Colon (tissue), 2 donors: Measurements from ENCODE around the gene VWA3B.
"Not testable (repeated sequence)": the region's sequence is repeated elsewhere in the genome, so short reads cannot be mapped to it uniquely, and the experiment has no call there.

Experiments
- FAIRE-seq: peaks from 2 replicates; lab custom pipeline; 2012; peaks lifted over from hg19 to GRCh38; lab: Jason Lieb, UNC
- donor health status: control.
- donor health status: control.

VWA3B gene

DNA sequence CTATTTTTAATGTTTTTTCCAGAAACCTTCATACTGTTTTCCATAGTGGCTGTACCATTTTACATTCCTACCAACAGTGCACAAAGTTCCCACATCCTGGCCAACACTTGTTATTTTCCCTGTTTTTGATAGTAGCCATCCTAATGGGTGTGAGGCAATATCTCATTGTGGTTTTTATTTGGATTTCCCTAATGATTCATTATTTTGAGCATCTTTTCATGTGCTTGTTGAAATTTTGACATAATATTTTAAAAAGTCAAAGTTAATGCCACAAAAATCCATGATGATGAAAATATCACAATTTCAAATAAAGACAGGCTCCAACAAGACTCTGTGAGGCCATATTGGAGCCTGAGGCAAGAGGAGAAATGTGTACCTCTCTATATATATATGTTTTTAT is 50.2 kb downstream of the VWA3B start:
- no peak for FAIRE-seq

DNA sequence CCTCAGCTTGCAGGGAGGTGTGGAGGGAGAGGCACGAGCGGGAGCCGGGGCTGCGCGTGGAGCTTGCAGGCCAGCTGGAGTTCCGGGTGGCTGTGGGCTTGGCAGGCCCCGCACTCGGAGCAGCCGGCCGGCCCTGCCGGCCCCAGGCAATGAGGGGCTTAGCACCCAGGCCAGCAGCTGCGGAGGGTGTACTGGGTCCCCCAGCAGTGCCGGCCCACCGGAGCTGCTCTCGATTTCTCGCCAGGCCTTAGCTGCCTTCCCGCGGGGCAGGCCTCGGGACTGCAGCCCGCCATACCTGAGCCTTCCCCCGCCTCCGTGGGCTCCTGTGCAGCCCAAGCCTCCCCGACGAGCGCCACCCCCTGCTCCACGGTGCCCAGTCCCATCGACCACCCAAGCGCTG is 52.0 kb downstream of the VWA3B start:
- not testable (repeated sequence) for FAIRE-seq

DNA sequence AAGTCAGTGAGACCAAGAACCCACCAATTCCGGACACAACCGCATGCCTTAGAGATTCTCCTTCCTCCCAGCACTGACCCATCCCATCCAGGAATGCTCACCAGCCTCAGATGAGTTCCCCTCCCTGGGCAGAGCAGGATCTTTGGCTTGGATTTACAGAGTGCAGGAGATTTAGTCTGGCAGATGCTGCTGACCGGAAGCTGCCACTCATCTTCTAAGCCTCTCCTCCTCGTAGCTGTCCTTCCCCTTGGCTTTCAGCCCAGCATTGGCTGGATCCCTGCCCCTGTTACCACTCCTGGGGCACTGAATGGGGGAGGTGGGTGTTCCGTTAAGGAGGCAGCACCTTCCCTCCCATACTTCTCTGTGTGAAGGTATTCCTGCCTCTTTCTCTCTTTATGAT is 53.2 kb downstream of the VWA3B start:
- no peak for FAIRE-seq

DNA sequence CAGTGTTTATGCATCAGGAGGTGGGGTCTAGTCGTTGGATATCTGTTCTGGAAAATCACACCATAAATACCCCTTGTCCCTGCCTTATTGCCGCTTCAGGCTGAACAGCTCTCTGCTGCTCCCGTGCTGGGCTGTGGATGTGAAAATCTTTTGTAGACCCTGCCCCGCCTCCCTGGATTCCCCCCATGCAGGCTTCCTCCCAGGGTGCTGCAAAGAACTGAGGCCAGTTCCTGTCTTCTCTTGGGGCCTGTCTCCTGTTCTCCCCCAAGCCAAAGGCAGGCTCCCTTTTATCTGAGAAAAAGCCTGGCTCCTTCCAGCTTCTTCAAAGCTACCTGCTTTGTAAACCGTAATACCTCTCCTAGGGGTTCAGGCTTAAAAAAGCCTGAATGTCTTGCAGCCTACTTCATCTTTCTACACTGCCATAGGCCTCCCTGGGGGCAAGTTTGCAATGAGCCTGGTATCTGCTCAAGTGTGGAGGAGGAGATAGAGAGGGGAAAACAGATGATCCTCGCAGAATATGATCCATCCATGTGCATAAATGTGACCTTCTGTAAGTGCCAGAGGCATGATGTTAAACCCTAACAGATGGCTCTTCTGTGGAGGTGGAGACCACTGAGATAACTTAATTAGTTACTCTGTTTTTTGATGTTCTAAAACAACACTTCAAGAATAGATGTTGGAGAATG is 55.3 kb downstream of the VWA3B start:
- no peak for FAIRE-seq

DNA sequence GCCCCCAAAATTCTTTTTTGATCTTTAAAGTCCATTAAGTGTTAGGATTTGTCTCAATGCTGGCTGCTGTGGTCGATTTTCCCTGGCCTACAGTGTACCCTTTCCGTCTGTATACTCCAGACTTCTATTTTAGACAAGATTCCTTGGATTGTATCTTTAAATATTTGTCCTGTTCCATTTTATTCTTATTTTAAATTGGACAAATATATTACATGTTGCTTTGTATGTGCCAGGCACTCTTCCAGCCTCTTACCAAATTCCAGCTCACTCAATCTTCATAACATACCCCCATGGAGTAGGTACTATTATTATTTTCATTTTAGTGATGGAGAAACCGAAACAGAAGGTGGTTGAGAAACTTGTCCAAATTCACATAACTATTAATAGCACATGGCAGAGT is 58.1 kb downstream of the VWA3B start:
- no peak for FAIRE-seq

DNA sequence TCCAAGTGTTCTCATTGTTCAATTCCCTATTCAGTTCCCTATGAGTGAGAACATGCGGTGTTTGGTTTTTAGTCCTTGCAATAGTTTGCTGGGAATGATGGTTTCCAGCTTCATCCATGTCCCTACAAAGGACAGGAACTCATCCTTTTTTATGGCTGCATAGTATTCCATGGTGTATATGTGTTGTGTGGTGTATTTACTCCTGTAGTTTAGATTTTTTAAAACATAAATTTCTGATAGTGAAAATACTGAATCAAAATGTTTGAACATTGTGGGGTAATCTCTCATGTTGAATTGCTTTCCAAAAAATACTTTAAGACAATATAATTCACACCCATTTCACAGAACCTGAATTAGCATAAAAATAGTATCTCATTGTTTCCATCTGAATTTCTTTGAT is 60.9 kb downstream of the VWA3B start:
- FAIRE-seq = not testable (repeated sequence)

- no peak for FAIRE-seq
Observed at GRCh38 chr2:98148595-98149332, 61.8 kb downstream of the VWA3B start.

DNA sequence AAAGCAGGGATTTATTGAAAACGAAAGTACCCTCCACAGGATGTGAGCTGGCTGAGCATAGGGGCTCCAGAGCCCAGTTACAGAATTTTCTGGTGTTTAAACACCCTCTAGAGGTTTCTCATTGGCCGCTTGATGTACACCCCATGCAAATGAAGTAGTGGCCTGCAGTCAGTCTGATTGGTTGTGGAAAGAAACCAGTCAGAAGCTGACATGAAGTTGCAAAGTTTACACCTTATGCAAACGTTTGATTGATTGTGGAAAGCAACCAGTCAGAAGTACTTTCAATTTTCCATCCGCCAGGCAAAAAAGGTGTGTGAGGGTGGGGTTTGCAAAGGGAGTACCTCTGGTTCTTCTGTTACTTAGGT is 62.3 kb downstream of the VWA3B start:
- FAIRE-seq = no peak

DNA sequence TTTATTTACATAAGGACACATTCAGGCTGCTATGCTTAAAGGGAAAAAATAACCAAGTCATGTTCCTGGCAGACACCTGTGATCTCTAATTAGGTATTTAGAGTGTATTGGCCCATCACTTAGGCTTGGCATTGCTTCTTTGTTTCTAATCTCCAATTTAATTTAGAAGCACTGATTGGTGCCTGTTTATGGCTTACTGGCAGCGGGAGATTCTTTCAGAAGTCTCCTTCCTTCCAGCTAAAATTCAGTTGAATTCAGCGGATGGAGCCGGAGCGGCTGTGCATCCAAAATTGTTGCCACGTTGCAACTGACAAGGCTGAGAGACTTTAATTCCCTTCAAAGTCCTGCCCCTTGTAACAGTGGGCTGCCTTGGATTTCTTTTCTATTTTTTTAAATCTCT is 66.5 kb downstream of the VWA3B start:
- no peak for FAIRE-seq

DNA sequence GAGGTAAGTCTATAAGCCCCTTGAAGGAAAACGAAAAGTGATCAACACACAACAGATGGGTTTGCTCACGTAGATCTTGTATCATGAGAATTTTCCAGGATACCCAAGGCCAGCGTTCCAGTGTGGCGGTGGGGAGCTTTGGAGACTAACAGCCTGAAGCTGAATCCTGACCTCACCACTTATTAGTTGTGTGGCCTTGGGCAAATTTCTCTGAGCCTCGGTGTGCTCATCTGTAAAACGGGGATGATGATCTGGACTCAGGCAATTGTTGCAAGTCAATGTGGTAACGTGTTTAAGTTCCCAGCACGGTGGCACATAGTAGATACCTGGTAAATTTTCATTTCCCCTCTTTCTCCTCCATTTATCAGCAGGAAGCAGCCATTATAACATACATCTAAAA is 68.3 kb downstream of the VWA3B start:
- no peak for FAIRE-seq

DNA sequence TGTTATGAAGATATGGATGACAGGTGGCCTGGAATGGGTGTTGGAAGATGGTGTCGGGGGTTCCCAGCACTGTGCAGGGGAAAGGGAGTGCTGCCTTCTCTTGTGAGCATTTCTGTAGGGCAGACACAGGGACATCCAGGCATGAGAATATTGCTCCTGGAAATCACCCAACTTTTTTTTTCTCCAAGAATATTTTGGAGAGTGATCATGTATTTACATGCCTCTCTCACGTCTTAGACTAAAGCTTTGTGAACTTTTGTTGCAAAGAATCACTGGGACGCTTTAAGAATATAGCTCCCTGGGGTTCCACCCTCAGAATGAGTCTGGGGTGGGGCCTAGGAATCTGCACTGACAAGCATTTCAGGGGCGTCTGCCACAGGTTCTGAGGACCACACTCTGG is 68.7 kb downstream of the VWA3B start:
- FAIRE-seq = no peak

- no peak for FAIRE-seq
Observed at GRCh38 chr2:98156304-98156703, 69.3 kb downstream of the VWA3B start.

GRCh38 chr2:98157557-98157956 is 70.6 kb downstream of the VWA3B start:
- FAIRE-seq = no peak

DNA sequence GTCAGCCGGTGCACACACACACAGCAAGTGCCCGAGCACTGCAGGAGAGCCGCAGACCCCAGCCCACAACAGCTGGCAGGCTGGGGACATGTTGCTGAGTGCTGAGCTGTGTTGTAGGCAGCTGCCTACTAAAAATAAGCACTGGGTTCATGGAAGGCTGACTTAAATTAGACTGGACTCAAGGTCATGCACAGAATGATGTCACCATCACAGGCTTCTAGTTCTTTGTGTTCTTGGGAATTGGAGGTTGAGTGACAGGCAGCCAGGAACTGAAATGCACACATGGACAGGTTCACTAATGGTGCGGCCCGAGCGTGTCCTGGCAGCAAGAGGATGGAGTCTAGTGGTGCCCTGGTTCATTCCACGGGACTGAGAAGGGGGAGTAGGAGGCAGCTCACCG is 71.3 kb downstream of the VWA3B start:
- no peak for FAIRE-seq

DNA sequence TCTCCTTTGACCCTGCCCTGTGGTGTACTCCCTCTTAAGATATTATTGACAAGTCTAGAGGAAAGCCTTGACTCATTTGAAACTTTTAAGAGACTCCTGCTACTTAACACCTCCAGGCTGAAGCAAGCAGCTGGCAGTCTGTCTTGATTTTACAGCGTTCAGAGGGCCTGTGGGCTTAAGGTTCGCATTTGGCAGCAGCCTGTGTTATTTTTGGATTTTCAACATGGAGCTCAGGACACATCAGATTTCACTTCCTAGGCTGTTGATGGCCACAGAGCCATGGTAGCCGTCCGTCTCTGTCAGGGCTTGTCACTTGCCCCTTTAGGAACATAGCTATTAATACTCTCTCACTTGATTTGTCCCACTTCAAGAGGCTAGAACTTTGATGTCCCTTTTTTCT is 73.6 kb downstream of the VWA3B start:
- FAIRE-seq = no peak

DNA sequence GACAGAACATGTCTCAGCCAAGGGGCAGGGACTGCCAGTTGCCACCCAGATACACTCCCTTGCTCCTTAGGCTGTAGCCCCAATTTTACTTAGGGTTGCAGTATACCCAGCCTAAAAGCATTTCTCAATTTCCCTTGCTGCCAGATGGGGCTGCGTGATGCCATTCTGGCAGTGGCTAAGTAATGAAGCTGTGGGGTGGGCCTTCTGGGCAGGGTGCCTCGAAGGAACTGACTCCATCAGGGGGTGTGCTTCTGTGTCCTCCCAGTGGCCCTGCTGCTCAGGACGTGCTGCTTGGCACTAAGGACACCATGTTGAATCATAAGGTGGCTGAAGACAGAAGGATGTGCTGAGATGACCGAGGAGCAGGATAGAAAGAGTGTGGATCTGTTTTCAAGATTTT is 74.2 kb downstream of the VWA3B start:
- FAIRE-seq = no peak

GRCh38 chr2:98164256-98164655 is 77.3 kb downstream of the VWA3B start:
- no peak for FAIRE-seq

DNA sequence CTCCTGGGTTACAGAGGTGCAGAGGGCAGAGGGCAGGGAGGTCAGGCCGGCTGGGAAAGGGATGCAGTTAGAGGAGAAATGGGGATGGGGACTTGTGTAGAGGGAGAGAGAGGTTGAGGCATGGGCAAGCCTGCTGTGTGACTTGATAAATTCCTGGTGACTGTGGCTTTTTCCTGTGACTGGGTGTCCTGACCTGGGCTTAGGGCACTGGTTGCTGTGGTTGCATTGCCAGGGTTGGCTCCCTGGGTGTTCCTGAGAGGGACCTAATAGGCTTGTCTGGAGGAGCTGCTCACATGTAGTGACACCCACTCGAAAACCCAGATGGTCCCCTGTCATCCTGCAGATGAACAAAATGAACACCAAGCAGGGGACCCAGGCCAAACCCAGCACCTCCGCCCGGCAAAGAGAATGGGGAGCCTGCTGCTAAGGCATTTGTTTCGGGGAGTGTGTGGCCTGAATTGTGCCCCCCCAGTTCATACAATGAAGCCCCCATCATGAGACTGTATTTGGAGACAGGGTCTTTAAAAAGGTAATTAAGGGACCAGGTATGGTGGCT is 78.6 kb downstream of the VWA3B start:
- FAIRE-seq = no peak

GRCh38 chr2:98167916-98168315 is 80.9 kb downstream of the VWA3B start:
- FAIRE-seq = no peak

DNA sequence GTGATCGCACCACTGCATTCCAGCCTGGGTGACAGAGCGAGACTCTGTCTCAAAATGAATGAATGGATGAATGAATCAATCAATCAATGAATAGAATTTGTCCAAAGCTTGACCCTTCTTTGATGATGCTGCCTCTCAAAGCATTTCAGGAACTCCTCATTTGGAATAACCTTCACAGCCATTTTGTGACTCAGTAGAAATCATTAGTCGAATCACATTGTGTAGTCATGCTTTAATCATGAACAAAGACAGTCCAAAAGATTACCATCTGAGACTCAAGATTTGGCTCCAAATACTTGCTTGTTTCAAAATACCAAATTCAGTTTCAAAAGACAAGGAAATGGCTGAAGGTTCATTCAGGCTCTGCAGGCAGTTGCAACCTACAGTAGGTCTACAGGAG is 83.1 kb downstream of the VWA3B start:
- no peak for FAIRE-seq

GRCh38 chr2:98172150-98172765 is 85.3 kb downstream of the VWA3B start:
- FAIRE-seq = no peak

GRCh38 chr2:98172951-98173350 is 86.0 kb downstream of the VWA3B start:
- no peak for FAIRE-seq

GRCh38 chr2:98175811-98176210 is 88.8 kb downstream of the VWA3B start:
- FAIRE-seq = no peak
